GM13976 (cell line): ENCODE results near the gene FKBP2.
A peak's percentile ranks its signal among the peaks of the same experiment; 100 is the strongest.

Experiments
- DNase-seq: peaks from one replicate; pipeline ENCODE4 v3.0.0; 2012; ENCODE audit warnings: low spot score
- CTCF ChIP-seq: IDR thresholded peaks from 2 replicates; pipeline ENCODE4 v1.5.1; 2012; ENCODE audit warnings: borderline replicate concordance, mild to moderate bottlenecking; ENCODE audit not compliant: insufficient read depth; ENCODE audit errors: extremely low read depth, missing control alignments, control extremely low read depth
- in situ Hi-C: fragments of 300-500 bp; cut with MboI; formaldehyde crosslinking; loops from one replicate; pipeline ENCODE4 v1.12.0; 2022; ENCODE audit warnings: low sequenced_read_pairs, mixed read lengths, inconsistent platforms; ENCODE audit not compliant: unreplicated experiment

FKBP2 gene

DNA sequence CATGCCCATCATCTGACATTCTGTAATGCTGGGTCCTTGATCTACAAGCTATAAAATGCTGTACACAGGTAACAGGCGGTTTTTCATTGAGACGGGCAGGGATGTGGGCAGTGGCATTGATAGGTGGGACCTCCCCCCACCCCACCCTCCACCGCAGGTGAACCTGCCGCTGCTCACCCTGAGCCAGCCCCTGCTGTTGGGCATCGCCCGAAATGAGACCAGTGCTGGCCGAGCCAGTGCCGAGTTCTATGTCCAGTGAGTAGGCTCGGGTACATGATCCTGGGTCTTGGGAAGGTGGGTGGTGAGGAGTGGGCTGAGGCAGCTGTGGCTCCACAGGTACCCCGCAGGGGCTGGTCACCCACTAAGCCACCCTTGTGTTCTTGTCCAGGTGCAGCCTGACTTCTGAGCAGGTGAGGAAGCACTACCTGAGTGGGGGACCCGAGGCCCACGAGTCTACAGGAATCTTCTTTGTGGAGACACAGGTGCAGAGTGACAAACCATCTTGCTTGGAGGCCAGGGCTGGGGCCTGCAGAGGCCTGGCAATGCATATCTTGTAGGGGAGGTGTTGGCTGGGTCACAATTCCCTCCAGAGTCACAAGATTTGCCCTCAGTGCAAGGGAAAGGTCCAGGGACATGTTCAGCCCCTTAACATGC is 11.7 kb upstream of the FKBP2 start:
- DNase-seq: no peak
- in situ Hi-C loops: no loop called here
- no peak for TF ChIP-seq CTCF

- DNase-seq: no peak
- in situ Hi-C loops: no loop called here
- no peak for TF ChIP-seq CTCF
These were observed 11.1 kb upstream of the FKBP2 start for GRCh38 chr11:64229744-64230170.

DNA sequence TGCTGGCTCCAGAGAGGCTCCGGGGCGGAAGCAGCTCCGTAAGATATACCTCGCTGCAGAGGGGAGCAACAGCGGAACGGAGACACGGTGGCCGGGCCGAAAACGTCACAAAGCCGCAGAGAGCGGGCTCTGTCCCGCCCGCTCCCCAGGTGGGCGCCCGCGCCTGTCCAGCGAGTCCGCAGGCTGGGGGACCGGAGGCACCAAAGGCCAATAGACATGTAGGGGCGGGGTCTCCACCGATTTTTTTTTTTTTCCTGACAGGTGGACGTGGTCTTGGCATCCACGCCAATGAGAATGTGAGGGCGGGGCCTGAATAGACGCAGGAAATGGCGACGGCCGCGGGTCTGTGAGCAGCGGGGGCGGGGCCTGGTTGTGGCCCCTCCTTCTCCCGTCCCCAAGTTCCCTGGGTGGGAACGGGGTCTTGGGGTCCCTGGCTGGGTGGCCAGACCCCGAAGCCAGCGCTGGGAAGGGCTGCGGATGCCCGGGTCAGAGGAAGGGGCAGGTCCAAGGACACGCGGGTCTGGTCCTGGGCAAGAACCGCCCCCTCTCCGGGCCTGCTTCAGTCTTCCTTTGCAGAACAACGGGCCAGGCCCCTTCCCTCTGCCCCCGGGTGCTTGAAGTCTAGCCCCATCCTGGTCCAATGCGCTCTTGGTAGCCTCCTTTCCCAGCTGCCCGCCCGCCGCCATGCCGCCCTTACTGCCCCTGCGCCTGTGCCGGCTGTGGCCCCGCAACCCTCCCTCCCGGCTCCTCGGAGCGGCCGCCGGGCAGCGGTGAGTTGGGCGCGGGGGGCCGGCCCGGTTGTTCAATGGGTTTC is 10.5 kb upstream of the FKBP2 start, which contains the start of gene DNAJC4:
Gene DNAJC4 (plus strand): TSS at position 378 of the 814 bp plus-strand sequence. CDS start 307 bp downstream, at position 685.
- in situ Hi-C loops: no loop called here
- TF ChIP-seq CTCF: no peak
- DNase-seq: peak; percentile 92

DNA sequence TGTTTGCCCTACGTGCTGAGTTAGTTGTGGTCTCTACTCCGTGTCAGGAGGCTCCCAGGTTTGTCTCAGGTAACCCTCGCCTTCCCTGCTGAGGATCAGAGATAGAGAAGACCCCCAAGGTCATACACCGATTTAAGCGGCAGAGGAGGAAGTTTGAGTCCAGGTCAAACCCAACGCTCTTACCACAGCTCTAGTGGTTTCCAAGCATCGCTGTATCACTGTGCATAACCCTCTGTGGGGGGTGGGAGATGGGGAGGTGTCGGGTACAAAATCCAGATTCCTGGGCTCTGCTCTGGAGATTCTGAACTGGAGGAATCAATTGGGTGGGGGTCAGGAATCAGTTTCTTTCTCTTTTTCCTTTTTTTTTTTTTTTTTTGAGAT is 9.9 kb upstream of the FKBP2 start:
- in situ Hi-C loops: no loop called here
- DNase-seq: no peak

GRCh38 chr11:64231546-64231945 is 9.3 kb upstream of the FKBP2 start:
- in situ Hi-C loops: no loop called here
- DNase-seq: no peak
- no peak for TF ChIP-seq CTCF

More for the DNA sequence above, 9.9 kb upstream of the FKBP2 start:
- no peak for TF ChIP-seq CTCF

- in situ Hi-C loops: no loop called here
- TF ChIP-seq CTCF: no peak
- DNase-seq: no peak
These were observed 8.5 kb upstream of the FKBP2 start for GRCh38 chr11:64232182-64232966.
